ENCODE measurements around the gene CLASRP.

DNA sequence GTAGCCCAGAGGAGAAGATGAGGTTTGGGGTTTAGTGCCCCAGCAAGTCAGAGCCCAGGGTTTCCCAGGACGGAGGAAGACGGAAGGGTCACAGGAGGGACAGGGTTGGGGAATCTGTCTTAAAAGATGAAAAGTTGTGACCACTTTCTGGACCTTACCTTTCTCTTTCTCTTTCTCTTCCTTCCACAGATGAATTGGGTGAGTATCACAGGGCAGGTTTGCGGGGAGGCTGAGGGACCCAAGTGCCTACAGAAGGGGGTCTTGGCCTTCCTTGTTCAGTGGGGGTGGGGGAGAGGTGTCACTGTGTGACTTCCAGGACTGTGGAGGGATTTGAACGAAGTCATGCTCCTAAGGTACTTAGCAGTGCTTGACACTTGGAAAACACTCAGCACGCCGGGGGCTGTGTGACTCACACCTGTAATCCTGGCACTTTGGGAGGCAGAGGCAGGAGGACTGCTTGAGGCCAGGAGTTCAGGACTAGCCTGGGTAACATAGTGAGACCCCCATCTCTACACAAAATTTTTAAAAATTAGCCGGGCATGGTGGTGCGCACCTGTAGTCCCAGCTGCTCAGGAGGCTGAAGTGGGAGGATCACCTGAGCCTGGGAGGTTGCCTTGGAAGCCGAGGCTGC, 29.1 kb upstream of the CLASRP start:
- TF ChIP-seq, protein P1, sequence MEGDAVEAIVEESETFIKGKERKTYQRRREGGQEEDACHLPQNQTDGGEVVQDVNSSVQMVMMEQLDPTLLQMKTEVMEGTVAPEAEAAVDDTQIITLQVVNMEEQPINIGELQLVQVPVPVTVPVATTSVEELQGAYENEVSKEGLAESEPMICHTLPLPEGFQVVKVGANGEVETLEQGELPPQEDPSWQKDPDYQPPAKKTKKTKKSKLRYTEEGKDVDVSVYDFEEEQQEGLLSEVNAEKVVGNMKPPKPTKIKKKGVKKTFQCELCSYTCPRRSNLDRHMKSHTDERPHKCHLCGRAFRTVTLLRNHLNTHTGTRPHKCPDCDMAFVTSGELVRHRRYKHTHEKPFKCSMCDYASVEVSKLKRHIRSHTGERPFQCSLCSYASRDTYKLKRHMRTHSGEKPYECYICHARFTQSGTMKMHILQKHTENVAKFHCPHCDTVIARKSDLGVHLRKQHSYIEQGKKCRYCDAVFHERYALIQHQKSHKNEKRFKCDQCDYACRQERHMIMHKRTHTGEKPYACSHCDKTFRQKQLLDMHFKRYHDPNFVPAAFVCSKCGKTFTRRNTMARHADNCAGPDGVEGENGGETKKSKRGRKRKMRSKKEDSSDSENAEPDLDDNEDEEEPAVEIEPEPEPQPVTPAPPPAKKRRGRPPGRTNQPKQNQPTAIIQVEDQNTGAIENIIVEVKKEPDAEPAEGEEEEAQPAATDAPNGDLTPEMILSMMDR (IDR thresholded peaks at IDR 0.05) = no peak
- TF ChIP-seq EP300 (IDR thresholded peaks at IDR 0.05) (no peak), POLR2A (IDR thresholded peaks at IDR 0.05) (no peak)
